ENCODE data around the gene NFX1. TPM values are rescaled to one million over a fixed set of nuclear protein-coding genes. Genes with fewer than 3 reads are reported as not detected.

The NFX1 gene
- total and polyA plus RNA-seq, 9 of the 15 experiments (the other 6 are each of a cell fraction or from before 2014, with no cell fraction given): 8.8 to 38.9 (median 26.8) TPM

GRCh38 chr9:33277484-33277883 lies 12.8 kb upstream of the NFX1 start:
- H2AFZ ChIP-seq (ENCODE audit: low read depth, low read length): no peak overlapping the region
- DNase-seq (ENCODE audit: extremely low read depth in 1 of 4, low spot score in 3 of 4) (no peak), ATAC-seq (no peak), FAIRE-seq (no peak)
- no peak for TF ChIP-seq ZNF282 (CRISPR knock-in tag; IDR thresholded peaks at IDR 0.05)
- TF ChIP-seq ZNF609 (CRISPR knock-in tag; IDR thresholded peaks at IDR 0.05; ENCODE audit: borderline replicate concordance): no peak
- no peak for TF ChIP-seq ZNF407 (IDR thresholded peaks at IDR 0.05; ENCODE audit: low read depth)
- peak; percentile 82 for TF ChIP-seq PKNOX1 (IDR thresholded peaks at IDR 0.05)
- no peak for TF ChIP-seq NUFIP1 (IDR thresholded peaks at IDR 0.05; ENCODE audit: partially characterized antibody)
- 96% methylated on average over 4 of the region's 4 CpGs for WGBS (ENCODE audit: insufficient coverage, low coverage, missing lambda C conversion rate)
- BruUV-seq (replicated peaks): no TSS peak
- in situ Hi-C loops (cut with MboI) (no loop called here), intact Hi-C loops (cut with micrococcal nuclease) (no loop called here)
- H3K27me3 ChIP-seq (ENCODE audit: control insufficient read depth in 2 of 2, insufficient read depth in 2 of 2, low read length in 2 of 2): no peaks in the 10 kb centered on the region
- H3K4me1 ChIP-seq (replicated peaks in 1 of 2; ENCODE audit: control insufficient read depth in 2 of 2, insufficient read depth in 2 of 2, low read length in 2 of 2): no peaks in the 10 kb centered on the region; a peak in 1 of 5 replicates
- no peak overlapping the region for H3K4me3 ChIP-seq
- peaks cover 2% of the 10 kb centered on the region for H3K9me1 ChIP-seq (ENCODE audit: control insufficient read depth, insufficient read depth, low read length)
- H3K4me2 ChIP-seq (ENCODE audit: insufficient read depth, low read length): no peak overlapping the region
- H3K27ac ChIP-seq (ENCODE audit: extremely low read depth, low read depth, low read length): no peak overlapping the region
- ChIA-PET POLR2A (no interaction called here), CTCF (ENCODE audit: low intra/inter-chr PET ratio) (no interaction called here)
- H3K9me3 ChIP-seq (replicated peaks; ENCODE audit: control insufficient read depth, insufficient read depth, low read depth, low read length): no peaks in the 10 kb centered on the region
- no peaks in the 10 kb centered on the region for H4K20me1 ChIP-seq (replicated peaks; ENCODE audit: control insufficient read depth, insufficient read depth, low read length)
- no peaks in the 10 kb centered on the region for H3K79me2 ChIP-seq (ENCODE audit: control insufficient read depth, insufficient read depth, low read length)
- H3K36me3 ChIP-seq (ENCODE audit: control insufficient read depth, insufficient read depth, low read length): peaks cover 77% of the 10 kb centered on the region; the same call in 2 of the 3 replicates
- H3K9ac ChIP-seq (ENCODE audit: insufficient read depth in 1 of 2, low read depth in 2 of 2, low read length in 2 of 2): no peak overlapping the region

All from K562 (cell line).